HK-2 (cell line): ENCODE measurements around the gene IFRD1.
"Not testable (repeated sequence)": the region's sequence is repeated elsewhere in the genome, so short reads cannot be mapped to it uniquely, and the experiment has no call there.

Experiments used
- DNase-seq: peaks from one replicate; pipeline ENCODE4 v3.0.0-alpha.2; 2018; ENCODE audit not compliant: unreplicated experiment

Gene IFRD1

DNA sequence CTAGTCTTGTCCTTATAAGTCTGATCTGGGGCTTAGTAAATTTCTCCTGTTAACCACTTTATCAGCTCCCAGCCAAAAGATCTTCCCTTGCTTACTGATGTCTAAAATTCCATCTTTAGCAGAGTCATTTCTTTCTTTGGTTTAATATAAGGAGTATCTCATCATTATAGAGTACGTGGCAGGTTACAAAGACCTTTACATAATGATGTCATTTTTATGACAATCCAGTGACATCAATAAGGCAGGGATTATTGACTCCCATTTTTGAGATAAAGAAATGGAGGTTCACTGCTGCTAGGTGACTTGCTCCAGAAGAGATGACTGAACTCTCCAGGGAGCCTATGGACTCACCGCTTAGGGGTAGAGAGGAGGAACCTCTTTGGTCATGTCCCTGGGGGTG is 8.1 kb upstream of the IFRD1 start:
- DNase-seq, result no peak

DNA sequence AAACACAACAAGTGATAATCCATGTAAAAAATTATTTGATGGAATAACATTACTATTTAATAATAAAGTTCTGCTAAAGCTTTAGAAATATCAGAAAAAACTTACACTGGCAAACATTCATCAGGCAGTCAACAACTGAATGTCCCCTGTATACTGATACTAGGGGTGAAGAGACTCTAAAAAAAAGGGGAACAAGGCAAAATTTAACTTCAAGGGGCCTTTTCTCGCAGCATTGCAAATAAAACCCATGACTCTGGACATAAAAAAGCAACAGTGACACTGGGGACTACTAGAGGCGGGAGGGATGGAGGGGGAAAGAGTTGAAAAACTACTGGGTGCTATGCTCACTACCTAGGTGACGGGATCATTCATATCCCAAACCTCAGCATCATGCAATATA is 5.8 kb upstream of the IFRD1 start:
- no peak for DNase-seq

DNA sequence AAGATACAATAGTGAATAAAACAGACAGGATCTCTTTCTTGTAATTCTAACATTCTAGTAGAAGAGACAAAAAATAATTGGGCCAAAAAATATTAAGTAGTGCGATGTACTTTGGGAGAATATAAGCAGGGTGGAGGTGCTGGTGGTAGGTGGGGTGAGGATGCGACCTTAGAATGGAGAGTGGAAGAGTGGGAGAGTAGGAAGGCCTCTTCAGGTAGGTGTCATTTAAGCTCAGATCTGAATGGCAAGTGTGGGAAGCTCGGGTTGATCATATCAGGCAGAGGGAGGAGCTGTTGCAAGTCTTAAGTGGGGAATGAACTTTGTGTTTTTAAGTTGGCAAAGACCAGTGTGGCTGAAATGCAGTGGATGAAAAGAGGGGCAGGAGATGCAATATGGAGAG is 3.8 kb upstream of the IFRD1 start:
- DNase-seq, result no peak

DNA sequence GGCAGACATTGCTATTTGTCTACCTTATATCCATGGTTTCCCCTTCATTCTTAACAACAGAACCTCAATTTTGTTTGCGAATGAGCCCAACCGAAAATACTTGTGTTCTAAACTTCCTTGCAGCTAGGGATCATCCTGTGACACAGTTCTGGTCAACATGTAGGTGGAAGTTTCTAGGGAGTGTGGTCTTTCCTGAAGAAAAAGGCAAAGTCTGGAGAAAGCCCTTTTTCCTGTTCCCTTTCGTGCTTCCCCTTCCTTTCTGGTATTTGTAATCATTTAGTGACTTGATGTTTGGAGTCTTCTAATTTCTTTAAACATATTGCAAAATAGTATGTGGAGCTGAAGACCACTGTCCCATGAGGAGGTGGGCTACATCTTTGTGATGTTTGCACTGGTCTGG is 2.9 kb upstream of the IFRD1 start:
- DNase-seq, result no peak

DNA sequence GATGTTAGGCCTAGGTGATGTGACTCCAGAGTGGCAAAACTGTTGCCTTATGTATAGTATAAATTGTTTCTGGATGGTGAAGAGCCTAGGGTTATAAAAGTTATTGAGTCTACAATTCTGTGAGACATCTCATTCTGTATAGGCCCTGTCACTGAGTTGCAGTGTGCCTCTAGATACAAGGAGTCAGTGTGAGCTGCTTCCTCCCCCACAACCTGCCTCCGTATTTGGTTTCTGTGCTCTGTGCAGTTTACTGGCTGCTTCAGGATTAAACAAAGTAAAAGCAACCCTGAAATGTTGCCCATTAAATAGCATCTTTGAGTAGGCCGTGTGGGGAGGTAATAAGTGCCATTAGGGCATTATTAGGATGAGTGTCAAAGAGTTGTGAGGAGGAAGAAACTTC is 1.9 kb upstream of the IFRD1 start:
- no peak for DNase-seq

DNA sequence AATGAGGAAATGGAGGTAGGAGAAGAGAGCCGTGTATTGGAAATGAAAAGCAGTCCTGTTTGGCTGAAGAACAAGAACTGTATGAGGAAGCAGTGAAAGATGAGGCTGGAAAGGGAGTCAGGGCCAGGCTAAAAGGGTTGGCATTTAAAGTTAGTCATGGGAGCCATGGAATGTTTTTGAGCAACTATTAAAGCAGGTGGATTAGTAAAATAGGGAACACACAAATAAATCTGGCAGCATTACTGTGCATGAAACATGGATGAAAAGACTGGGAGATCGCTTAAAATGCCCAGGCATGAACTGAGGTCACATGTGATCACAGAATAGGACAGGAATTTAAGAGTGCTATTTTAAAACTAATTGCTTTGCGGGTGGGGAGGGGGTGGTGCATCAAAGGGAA is 1.4 kb upstream of the IFRD1 start:
- no peak for DNase-seq

DNA sequence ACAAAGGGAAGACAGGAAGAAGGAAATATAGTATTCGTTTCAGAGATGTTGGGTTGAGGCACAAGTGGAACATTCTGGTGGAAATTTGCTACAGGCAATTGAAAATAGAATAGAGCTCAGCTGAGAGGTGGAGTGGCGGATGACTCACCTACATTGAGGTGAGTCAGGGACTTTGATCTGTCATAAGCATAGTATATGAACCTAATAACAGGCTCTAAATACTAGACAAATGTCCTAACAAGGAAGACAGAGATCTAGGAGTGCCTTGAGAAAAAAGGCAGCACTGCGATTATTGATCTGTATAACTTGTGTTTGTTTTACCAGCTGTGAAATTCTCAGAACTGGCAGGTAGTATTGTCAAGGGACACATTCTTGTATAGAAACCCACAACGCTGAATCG is 907 bp upstream of the IFRD1 start:
- DNase-seq, result peak; percentile 13

DNA sequence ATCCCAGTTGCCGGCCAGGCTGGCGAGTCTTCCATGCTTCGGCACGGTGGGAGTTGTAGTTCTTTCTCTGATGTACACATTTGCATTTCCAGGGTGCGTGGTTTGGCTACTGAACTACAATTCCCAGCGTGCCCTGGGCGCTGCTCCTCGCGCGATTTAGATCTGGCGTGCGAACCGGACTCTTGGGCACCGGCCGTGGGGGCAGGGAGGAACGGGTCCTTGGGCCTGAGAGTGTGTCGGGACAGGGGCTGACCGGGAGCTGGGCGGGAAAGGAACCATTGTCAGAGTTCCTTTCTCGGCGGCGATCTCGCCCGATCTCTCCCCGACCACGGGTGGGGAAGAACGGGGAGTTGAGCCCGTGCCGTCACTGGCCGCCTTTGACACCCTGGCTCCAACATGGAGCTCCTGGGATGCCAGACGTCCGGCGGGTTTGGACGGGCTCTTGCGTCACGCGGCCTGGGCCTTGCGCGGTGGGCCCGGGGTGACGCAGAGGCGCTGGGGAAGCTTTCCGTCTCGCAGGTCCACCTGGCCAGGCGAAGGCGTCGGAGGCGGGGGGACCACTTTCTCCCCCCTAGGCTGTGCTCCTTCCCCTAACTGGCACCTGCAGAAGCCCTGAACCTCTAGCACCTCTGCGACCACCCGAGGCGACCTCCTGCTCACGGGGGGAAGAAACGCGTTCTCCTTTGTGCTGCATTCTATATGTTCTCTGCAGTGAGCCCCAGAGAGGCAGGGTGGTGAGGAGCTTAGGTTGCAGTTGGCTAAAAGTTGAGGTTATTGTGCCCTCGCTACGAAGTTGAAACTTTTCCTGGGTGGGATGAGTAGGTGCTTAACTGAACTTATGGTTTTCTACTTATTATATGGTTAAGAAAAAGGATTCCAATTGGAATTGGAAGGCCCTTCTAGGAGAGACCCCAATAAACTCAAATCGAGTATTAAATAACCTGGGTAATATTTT is 824 bp downstream of the IFRD1 start:
- peak; percentile 94 for DNase-seq

DNA sequence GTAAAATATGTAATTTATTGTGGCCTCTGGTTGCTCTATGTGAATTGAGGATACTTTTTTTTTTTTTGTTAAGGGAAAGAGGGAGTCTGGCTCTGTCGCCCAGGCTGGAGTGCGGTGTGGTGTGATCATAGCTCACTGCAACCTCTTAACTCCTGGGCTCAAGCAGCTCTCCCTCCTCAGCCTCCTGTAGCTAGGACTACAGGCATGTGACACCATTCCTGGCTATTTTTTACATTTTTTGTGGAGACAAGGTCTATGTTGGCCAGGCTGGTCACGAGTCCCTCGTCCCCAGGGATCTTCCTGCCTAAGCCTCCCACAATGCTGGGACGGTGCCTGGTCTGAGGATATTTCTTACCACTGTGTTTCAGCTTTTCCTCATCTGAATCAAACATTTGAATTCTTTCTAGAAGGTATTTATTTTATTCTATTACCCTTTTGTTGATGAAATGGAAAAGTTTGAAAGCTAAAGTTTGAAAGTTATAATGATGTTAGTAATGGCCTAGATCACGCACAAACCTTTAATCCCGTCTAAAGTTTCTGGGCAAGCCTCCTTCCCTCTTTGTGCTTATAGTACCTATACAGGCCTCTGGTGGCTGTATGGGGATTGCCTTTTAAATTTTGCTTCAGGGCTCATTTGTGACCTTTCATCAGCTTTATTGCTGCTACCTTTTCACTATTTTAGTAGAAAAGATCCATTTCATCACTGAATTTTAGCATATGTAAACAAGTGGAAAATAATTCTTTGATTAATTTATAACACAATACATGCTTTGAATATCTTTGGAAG is 2.0 kb downstream of the IFRD1 start:
- DNase-seq, result peak; percentile 36

DNA sequence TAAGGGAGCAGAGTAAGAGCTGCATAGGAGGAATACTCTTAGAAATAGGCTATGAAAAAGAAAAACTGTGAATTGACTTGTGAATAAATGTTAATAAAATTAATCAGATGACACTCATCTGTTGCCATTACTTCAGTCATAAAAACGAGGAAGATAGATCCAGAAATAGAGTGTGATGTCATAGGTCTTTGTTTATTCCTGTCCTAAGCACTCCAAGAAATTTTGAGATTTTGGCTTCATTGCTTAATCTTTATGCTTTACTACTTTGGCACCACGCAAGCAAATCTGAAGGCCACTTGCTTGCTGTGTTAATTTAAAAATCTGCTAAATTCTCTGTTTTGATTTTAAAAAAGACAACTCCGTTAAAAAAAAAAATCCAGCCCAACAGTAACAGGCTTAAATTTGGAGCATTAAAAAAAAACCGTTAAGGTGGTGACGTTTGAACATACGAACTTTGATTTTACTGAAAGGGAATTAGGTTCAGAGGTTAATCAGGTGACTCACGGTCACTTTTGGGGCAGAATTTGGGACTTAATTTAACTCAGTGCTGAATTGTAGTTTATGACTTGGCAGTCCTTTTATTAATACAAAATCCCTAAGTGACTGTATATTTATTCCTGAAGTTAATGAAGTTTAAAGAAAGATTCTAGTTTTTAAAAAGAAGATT is 3.4 kb downstream of the IFRD1 start:
- DNase-seq, result no peak

DNA sequence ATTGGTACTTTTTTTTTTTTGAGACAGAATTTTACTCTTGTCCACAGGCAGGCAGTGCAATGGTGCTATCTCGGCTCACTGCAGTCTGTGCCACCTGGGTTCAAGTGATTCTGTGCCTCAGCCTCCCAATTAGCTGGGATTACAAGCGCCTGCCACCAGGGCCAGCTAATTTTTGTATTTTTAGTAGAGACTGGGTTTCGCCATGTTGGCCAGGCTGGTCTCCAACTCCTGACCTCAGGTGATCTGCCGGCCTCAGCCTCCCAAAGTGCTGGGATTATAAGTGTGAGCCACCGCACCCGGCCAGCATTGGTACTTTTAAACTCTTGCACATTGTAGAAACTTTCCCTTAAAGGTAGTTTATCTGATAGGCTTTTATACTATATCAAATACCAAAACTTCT is 3.9 kb downstream of the IFRD1 start:
- DNase-seq, result not testable (repeated sequence)

DNA sequence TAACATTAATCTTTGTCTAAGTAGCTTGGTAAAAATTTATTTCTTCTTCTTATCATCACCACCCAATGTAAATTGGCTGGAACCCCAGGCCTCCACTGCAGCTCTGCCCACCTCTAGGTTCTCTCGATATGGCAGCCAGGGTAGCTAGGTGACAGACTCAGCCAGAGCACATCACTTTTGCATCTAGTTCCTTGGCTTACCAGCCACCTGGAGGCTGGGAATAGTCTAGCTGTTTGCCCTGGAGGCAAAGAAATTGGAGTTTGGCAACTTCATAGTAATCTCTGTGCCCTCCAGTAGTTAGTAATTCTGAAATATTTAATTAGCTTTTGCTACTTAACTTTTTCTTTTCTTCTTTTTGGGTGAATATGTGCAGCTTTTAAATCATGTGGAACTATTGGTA is 9.4 kb downstream of the IFRD1 start:
- DNase-seq, result no peak

DNA sequence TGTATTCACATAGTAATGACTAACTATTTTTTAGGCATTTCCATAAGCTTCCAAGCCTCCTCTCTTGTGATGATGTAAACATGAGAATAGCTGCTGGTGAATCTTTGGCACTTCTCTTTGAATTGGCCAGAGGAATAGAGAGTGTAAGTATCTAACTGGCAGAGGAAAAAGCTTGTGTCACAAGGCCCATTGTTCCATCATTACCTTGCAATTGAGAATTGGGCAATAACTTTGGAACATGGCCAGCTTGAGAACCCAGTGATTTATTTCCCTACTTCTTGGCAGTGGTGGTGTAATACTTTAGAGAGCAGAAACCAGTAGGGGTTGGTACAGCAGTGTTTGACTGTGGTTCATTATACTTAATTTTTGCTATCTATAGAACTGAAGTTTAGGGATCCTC is 12.0 kb downstream of the IFRD1 start:
- no peak for DNase-seq

DNA sequence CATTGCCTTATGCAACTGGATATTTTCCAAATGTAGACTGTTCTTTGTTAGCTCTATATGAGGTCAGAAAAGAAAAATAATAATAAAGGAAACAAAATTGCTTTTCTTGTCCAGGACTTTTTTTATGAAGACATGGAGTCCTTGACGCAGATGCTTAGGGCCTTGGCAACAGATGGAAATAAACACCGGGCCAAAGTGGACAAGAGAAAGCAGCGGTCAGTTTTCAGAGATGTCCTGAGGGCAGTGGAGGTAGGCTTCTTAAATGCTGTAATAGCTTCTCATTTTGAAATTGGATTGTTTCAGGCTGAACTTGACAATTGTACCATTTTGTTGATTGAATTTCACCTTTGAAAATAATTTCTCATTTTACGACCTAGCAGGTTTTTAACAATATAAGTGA is 17.6 kb downstream of the IFRD1 start:
- no peak for DNase-seq

DNA sequence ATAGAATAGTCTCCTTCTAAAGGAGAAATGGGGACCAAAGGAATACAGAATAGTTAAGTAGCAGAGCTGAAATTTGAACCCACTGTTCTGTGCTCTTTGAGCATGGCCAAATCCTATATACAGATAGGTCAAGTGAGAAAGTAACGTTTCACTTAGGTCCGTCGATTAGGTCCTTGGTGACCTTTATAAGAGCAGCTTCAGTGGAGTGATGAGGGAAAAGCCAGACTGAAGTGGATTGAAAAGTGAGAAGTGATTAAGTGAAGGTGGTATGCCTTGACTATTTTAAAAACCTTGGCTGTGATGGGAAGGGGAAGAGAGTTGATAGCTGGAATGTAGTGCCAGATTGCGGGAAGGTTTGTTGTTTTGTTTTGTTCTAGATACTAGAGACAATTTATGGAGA is 19.9 kb downstream of the IFRD1 start:
- DNase-seq, result no peak

DNA sequence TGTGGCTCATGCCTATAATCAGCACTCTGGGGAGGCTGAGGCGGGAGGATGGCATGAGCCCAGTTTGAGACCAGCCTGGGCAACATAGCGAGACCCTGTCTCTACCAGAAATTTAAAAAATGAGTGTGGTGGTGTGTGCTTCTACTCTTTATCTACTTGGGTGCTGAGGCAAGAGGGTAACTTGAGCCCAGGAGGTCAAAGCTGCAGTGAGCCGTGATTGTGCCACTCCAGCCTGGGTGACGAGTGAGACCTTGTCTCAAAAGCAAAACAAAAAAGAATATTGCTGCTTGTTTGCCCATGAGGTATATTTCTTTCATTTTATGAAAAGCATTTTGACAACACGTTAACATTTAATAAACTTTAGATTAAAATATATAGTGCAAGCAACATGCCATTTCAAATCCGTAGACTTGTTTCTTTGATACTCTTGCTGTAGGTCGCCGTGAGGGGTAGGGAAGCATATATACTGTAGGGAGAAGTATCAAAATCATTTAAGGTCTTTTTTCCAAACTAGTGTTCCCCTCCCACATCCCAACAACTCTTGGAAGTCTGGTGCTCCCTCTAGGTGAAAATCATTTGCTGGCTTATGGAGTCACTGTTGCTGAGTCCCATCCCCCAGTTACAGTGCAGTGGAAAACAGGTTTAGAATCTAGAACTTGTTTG is 26.3 kb downstream of the IFRD1 start:
- no peak for DNase-seq

DNA sequence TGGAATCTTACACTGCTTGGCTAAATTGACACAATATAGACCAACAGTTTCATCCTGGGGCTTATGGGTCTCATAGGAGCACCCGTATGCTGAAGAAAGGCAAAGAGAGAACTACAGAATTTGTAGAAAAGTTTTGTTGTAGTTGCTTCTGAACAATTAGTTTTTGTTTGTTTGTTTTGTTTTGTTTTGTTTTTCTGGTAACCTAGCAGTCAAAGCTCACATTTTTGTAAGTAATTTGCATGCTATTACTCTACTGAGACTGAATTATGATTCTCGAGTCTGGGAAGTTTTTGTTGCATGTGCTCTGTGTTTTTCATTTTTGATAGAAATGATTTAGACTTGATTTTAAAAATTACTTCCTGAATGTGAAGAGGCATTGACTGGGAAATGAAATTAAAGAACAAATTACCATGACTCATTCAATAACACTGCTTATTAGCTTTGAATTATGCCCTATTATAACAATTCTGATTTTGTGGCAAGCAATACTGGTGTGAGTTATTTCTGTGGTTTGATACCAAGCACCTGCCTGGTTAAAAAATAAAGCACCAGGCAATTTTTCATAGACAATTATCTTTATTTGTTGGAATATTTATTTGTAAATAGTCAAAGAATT is 31.0 kb downstream of the IFRD1 start:
- DNase-seq, result no peak

DNA sequence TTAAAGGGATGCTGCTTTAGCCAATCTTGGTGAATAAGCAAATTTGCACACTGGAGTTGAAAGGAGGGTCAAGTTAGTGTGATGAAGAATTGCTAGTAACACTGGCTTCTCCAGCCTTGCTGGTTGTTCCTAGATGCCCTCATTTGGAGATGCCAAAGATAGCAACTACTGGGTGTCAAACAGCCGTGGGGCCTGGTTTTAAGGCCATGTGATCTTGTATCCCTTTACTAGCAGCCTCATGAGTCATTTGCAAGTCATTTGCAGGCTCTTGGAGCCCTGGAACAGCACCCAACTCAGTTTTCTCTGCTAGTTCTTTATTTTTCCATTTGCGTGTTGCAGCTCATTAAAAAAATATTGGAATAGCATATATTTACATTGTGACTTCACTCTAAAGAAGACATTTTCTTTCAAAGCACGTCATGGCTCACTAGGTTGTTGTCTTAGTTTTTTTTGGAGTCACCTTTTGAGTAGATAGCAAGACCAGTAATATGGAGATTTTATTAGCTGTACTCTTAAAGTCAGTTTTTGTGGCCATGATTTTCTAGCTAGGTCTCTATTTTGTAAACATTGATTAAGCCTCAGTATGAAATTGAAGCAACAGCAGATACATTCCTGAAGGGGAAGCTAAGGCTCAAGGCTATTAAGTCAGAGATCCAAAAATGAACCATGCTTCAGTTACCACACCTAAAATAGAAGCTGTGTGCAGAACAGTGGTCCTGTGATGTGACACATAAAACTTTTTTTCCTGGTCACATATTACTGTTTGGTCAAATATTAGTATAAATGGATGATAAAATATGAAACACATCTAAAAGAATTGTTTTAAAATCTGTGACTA is 31.8 kb downstream of the IFRD1 start:
- peak; percentile 66 for DNase-seq

DNA sequence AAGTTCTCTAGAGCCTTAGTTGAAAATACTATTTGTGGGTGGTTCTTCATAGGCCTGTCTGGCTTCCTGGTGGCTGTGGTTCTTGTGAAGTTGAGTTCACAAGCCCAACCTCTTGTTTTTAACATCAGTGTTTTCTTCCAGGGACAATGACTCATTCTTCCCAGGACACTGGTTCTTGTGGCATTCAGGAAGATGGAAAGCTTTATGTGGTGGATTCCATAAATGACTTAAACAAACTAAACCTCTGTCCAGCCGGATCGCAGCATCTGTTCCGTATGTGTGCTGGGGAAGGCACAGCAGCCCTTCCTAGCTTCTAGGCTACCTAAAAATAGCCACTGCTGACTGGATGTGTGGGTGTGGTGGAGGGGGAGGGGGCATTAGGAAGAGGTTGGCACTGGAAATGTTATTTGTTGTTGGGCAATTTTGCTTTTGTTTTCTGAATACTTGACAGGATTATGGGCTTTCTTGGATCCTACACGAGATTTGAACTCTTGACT is 34.5 kb downstream of the IFRD1 start:
- DNase-seq, result peak; percentile 12

DNA sequence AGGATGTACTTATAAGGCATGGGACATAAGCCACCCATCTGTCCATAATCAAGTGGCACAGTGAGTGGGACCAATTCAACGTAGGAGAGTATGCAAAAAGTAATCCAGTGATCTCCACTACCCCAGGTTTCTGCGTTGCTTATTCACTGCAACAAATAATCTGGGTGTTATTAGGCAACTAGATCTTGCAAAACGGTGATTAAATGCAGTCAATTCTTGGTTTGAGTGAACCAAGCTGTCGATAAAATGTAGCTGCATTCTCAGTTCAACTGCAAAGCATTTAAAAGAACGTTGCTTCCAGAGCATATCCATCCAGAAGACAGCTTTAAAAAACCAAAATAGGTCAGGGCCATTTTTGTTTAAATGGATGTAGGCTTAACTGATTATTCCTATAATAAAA is 35.5 kb downstream of the IFRD1 start:
- no peak for DNase-seq
